Neural cell (in vitro differentiated cells): ENCODE measurements around the gene CAMKMT.

ENCODE experiments used
- CTCF ChIP-seq: fragments of 450-650 bp; IDR thresholded peaks from 2 replicates; pipeline ENCODE4 v1.5.1; 2014; ENCODE audit warnings: antibody characterized with exemption, mild to moderate bottlenecking, moderate library complexity; ENCODE audit not compliant: poor library complexity, severe bottlenecking
- EZH2 ChIP-seq: fragments of 200-600, 300-800 bp; shearing (Covaris generic), sonication (generic); IDR thresholded peaks from 2 replicates; pipeline ENCODE4 v1.6.1; 2014; ENCODE audit warnings: antibody characterized with exemption, low read length, borderline replicate concordance, mild to moderate bottlenecking; ENCODE audit not compliant: insufficient read depth, poor library complexity, severe bottlenecking
- TAF1 ChIP-seq: IDR thresholded peaks from 2 replicates; pipeline ENCODE4 v1.6.1; 2012; ENCODE audit warnings: low read depth

GRCh38 chr2:44628297-44628696 lies 266.6 kb downstream of the CAMKMT start:
- TF ChIP-seq EZH2 (no peak), CTCF (no peak), TAF1 (no peak)
